ENCODE results near the gene RTL10.
"Not testable (repeated sequence)": the region's sequence is repeated elsewhere in the genome, so short reads cannot be mapped to it uniquely, and the experiment has no call there.

RTL10 gene

GRCh38 chr22:19836512-19836911 lies 18.2 kb downstream of the RTL10 start:
- Histone ChIP-seq H3K9ac (ENCODE audit: low read depth, low read length) (no peak overlapping the region), H3K4me3 (ENCODE audit: low read depth, low read length) (no peak overlapping the region), H3K27me3 (ENCODE audit: control insufficient read depth, insufficient read depth, low read length) (no peaks in the 10 kb centered on the region), H3K4me1 (ENCODE audit: control insufficient read depth, insufficient read depth, low read length) (no peaks in the 10 kb centered on the region), H3K9me3 (ENCODE audit: control insufficient read depth, insufficient read depth, low read length) (no peaks in the 10 kb centered on the region), H3K36me3 (ENCODE audit: control insufficient read depth, insufficient read depth, low read length) (no peaks in the 10 kb centered on the region), H3K27ac (ENCODE audit: low read depth, low read length) (no peak overlapping the region)

- no peaks in the 10 kb centered on the region for H3K27me3 ChIP-seq (ENCODE audit: control insufficient read depth, insufficient read depth, low read length)
- H3K9ac ChIP-seq (ENCODE audit: low read depth, low read length): no peak overlapping the region
- no peak overlapping the region for H3K27ac ChIP-seq (ENCODE audit: low read depth, low read length)
- no peaks in the 10 kb centered on the region for H3K9me3 ChIP-seq (ENCODE audit: control insufficient read depth, insufficient read depth, low read length)
- no peak overlapping the region for H3K4me3 ChIP-seq (ENCODE audit: low read depth, low read length)
- H3K4me1 ChIP-seq (ENCODE audit: control insufficient read depth, insufficient read depth, low read length): no peaks in the 10 kb centered on the region
- H3K36me3 ChIP-seq (ENCODE audit: control insufficient read depth, insufficient read depth, low read length): no peaks in the 10 kb centered on the region
These were observed 20.1 kb downstream of the RTL10 start for GRCh38 chr22:19834599-19834998.

- H3K9me3 ChIP-seq (ENCODE audit: control insufficient read depth, insufficient read depth, low read length); H3K9ac ChIP-seq (ENCODE audit: low read depth, low read length); H3K27ac ChIP-seq (ENCODE audit: low read depth, low read length); H3K36me3 ChIP-seq (ENCODE audit: control insufficient read depth, insufficient read depth, low read length); H3K4me3 ChIP-seq (ENCODE audit: low read depth, low read length); H3K4me1 ChIP-seq (ENCODE audit: control insufficient read depth, insufficient read depth, low read length); H3K27me3 ChIP-seq (ENCODE audit: control insufficient read depth, insufficient read depth, low read length): not testable (repeated sequence)
These were observed 21.3 kb downstream of the RTL10 start for GRCh38 chr22:19833327-19833726.

- Histone ChIP-seq H3K4me3 (ENCODE audit: low read depth, low read length) (no peak overlapping the region), H3K9me3 (ENCODE audit: control insufficient read depth, insufficient read depth, low read length) (no peaks in the 10 kb centered on the region), H3K9ac (ENCODE audit: low read depth, low read length) (no peak overlapping the region), H3K27ac (ENCODE audit: low read depth, low read length) (no peak overlapping the region), H3K36me3 (ENCODE audit: control insufficient read depth, insufficient read depth, low read length) (no peaks in the 10 kb centered on the region), H3K27me3 (ENCODE audit: control insufficient read depth, insufficient read depth, low read length) (no peaks in the 10 kb centered on the region), H3K4me1 (ENCODE audit: control insufficient read depth, insufficient read depth, low read length) (no peaks in the 10 kb centered on the region)
These were observed 22.1 kb downstream of the RTL10 start for GRCh38 chr22:19832476-19833108.

- H3K27me3 ChIP-seq (ENCODE audit: control insufficient read depth, insufficient read depth, low read length); H3K36me3 ChIP-seq (ENCODE audit: control insufficient read depth, insufficient read depth, low read length); H3K4me3 ChIP-seq (ENCODE audit: low read depth, low read length); H3K9ac ChIP-seq (ENCODE audit: low read depth, low read length); H3K9me3 ChIP-seq (ENCODE audit: control insufficient read depth, insufficient read depth, low read length); H3K4me1 ChIP-seq (ENCODE audit: control insufficient read depth, insufficient read depth, low read length); H3K27ac ChIP-seq (ENCODE audit: low read depth, low read length): not testable (repeated sequence)
These were observed 22.7 kb downstream of the RTL10 start for GRCh38 chr22:19831979-19832378.

- no peaks in the 10 kb centered on the region for H3K9me3 ChIP-seq (ENCODE audit: control insufficient read depth, insufficient read depth, low read length)
- no peaks in the 10 kb centered on the region for H3K27me3 ChIP-seq (ENCODE audit: control insufficient read depth, insufficient read depth, low read length)
- no peaks in the 10 kb centered on the region for H3K4me1 ChIP-seq (ENCODE audit: control insufficient read depth, insufficient read depth, low read length)
- H3K9ac ChIP-seq (ENCODE audit: low read depth, low read length): no peak overlapping the region
- H3K36me3 ChIP-seq (ENCODE audit: control insufficient read depth, insufficient read depth, low read length): no peaks in the 10 kb centered on the region
- H3K4me3 ChIP-seq (ENCODE audit: low read depth, low read length): no peak overlapping the region
- H3K27ac ChIP-seq (ENCODE audit: low read depth, low read length): no peak overlapping the region
These were observed 23.7 kb downstream of the RTL10 start for GRCh38 chr22:19831016-19831415.

- Histone ChIP-seq H3K9ac (ENCODE audit: low read depth, low read length) (no peak overlapping the region), H3K36me3 (ENCODE audit: control insufficient read depth, insufficient read depth, low read length) (no peaks in the 10 kb centered on the region), H3K27ac (ENCODE audit: low read depth, low read length) (no peak overlapping the region)
These were observed 26.7 kb downstream of the RTL10 start for GRCh38 chr22:19828035-19828401.

GRCh38 chr22:19827341-19828034 lies 27.2 kb downstream of the RTL10 start:
- Histone ChIP-seq H3K27me3 (ENCODE audit: control insufficient read depth, insufficient read depth, low read length) (no peaks in the 10 kb centered on the region), H3K9me3 (ENCODE audit: control insufficient read depth, insufficient read depth, low read length) (no peaks in the 10 kb centered on the region), H3K27ac (ENCODE audit: low read depth, low read length) (no peak overlapping the region), H3K4me3 (ENCODE audit: low read depth, low read length) (no peak overlapping the region), H3K4me1 (ENCODE audit: control insufficient read depth, insufficient read depth, low read length) (no peaks in the 10 kb centered on the region), H3K9ac (ENCODE audit: low read depth, low read length) (no peak overlapping the region), H3K36me3 (ENCODE audit: control insufficient read depth, insufficient read depth, low read length) (no peaks in the 10 kb centered on the region)

More at GRCh38 chr22:19828035-19828401, 26.7 kb downstream of the RTL10 start:
- no peaks in the 10 kb centered on the region for H3K27me3 ChIP-seq (ENCODE audit: control insufficient read depth, insufficient read depth, low read length)
- H3K4me1 ChIP-seq (ENCODE audit: control insufficient read depth, insufficient read depth, low read length): no peaks in the 10 kb centered on the region
- H3K9me3 ChIP-seq (ENCODE audit: control insufficient read depth, insufficient read depth, low read length): no peaks in the 10 kb centered on the region
- H3K4me3 ChIP-seq (ENCODE audit: low read depth, low read length): no peak overlapping the region

GRCh38 chr22:19826619-19826950 lies 28.1 kb downstream of the RTL10 start:
- H3K4me1 ChIP-seq (ENCODE audit: control insufficient read depth, insufficient read depth, low read length): no peaks in the 10 kb centered on the region
- H3K9me3 ChIP-seq (ENCODE audit: control insufficient read depth, insufficient read depth, low read length): no peaks in the 10 kb centered on the region
- H3K27me3 ChIP-seq (ENCODE audit: control insufficient read depth, insufficient read depth, low read length): no peaks in the 10 kb centered on the region
- H3K27ac ChIP-seq (ENCODE audit: low read depth, low read length): no peak overlapping the region
- H3K36me3 ChIP-seq (ENCODE audit: control insufficient read depth, insufficient read depth, low read length): no peaks in the 10 kb centered on the region
- H3K4me3 ChIP-seq (ENCODE audit: low read depth, low read length): no peak overlapping the region
- H3K9ac ChIP-seq (ENCODE audit: low read depth, low read length): no peak overlapping the region

- Histone ChIP-seq H3K9ac (ENCODE audit: low read depth, low read length) (no peak overlapping the region), H3K27ac (ENCODE audit: low read depth, low read length) (no peak overlapping the region), H3K4me3 (ENCODE audit: low read depth, low read length) (no peak overlapping the region), H3K9me3 (ENCODE audit: control insufficient read depth, insufficient read depth, low read length) (no peaks in the 10 kb centered on the region), H3K36me3 (ENCODE audit: control insufficient read depth, insufficient read depth, low read length) (no peaks in the 10 kb centered on the region), H3K27me3 (ENCODE audit: control insufficient read depth, insufficient read depth, low read length) (no peaks in the 10 kb centered on the region), H3K4me1 (ENCODE audit: control insufficient read depth, insufficient read depth, low read length) (no peaks in the 10 kb centered on the region; the same call in 1 of the 2 replicates)
These were observed 28.6 kb downstream of the RTL10 start for GRCh38 chr22:19825904-19826618.

GRCh38 chr22:19824926-19825339 lies 29.7 kb downstream of the RTL10 start:
- no peaks in the 10 kb centered on the region for H3K27me3 ChIP-seq (ENCODE audit: control insufficient read depth, insufficient read depth, low read length)
- H3K27ac ChIP-seq (ENCODE audit: low read depth, low read length): no peak overlapping the region
- no peaks in the 10 kb centered on the region for H3K9me3 ChIP-seq (ENCODE audit: control insufficient read depth, insufficient read depth, low read length)
- H3K36me3 ChIP-seq (ENCODE audit: control insufficient read depth, insufficient read depth, low read length): no peaks in the 10 kb centered on the region
- H3K4me1 ChIP-seq (ENCODE audit: control insufficient read depth, insufficient read depth, low read length): no peaks in the 10 kb centered on the region; the same call in 1 of the 2 replicates
- no peak overlapping the region for H3K9ac ChIP-seq (ENCODE audit: low read depth, low read length)
- H3K4me3 ChIP-seq (ENCODE audit: low read depth, low read length): no peak overlapping the region
